ENCODE results near the gene TULP3.

The TULP3 gene

DNA sequence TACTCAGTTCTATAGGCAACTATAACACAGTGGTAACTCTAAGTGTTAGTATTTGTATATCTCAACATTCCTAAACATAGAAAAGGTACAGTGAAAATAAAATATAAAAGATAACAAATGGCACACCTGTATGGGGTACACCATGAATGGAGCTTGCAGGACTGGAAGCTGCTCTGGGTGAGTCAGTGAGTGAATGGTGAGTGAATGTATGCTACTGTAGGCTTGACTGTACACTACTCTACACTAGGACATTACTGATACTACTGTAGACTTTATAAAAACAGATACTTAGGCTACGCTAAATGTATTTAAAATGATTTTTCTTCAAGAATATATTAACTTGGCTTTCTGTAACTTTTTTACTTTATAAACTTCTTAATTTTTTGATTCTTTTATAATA, 94.0 kb downstream of the TULP3 start:
- no peak for DNase-seq (ENCODE audit: low read depth)
- H3K4me3 ChIP-seq (ENCODE audit: control insufficient read depth, low read depth, low read length): no peak overlapping the region
- no peak for TF ChIP-seq CTCF (conservative IDR thresholded peaks at IDR 0.05; ENCODE audit: control insufficient read depth, insufficient read depth, low read depth, low read length)

DNA sequence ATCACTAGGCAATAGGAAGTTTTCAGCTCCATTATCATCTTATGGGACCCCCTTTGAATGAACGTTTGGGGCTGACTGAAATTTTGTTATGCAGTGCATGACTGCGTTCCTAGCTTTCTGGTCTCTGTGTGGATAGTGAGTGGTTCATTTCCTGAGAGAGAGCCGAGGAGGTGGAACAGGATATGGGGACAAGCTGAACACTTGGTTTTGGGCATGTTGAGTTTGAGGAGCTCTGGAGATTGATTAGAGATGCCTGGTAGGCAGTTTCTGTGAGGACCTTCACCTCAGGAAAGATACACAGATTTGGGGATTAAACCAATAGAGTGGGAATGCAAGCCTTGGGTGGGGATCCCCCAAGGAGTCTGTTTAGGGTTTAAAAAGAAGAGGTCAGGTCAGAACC, 96.2 kb downstream of the TULP3 start:
- H3K4me3 ChIP-seq (ENCODE audit: control insufficient read depth, low read depth, low read length): no peak overlapping the region
- TF ChIP-seq CTCF (conservative IDR thresholded peaks at IDR 0.05; ENCODE audit: control insufficient read depth, insufficient read depth, low read depth, low read length): no peak
- DNase-seq (ENCODE audit: low read depth): no peak

- no peak for DNase-seq (ENCODE audit: low read depth)
- no peak overlapping the region for H3K4me3 ChIP-seq (ENCODE audit: control insufficient read depth, low read depth, low read length)
- TF ChIP-seq CTCF (conservative IDR thresholded peaks at IDR 0.05; ENCODE audit: control insufficient read depth, insufficient read depth, low read depth, low read length): no peak
Measured at GRCh38 chr12:2988494-2988893, 97.8 kb downstream of the TULP3 start.
